A673 (cell line): ENCODE measurements around the gene COL8A1.

ENCODE experiments used
- CTCF ChIP-seq: fragments of 300-800, 200-600 bp; sonication (generic); conservative IDR thresholded peaks from 2 replicates; pipeline ENCODE4 v1.5.1; 2017; ENCODE audit warnings: low read depth, mild to moderate bottlenecking, antibody characterized with exemption, low read length, moderate library complexity, mixed read lengths
- EZH2 ChIP-seq: fragments of 200-600 bp; sonication (generic); IDR thresholded peaks from 2 replicates; pipeline ENCODE4 v1.6.1; 2017; ENCODE audit warnings: borderline replicate concordance, low read depth, mild to moderate bottlenecking, mixed read lengths, antibody characterized with exemption, low read length; ENCODE audit not compliant: poor library complexity, severe bottlenecking

GRCh38 chr3:99614768-99615167, 23.6 kb upstream of the COL8A1 start:
- TF ChIP-seq CTCF (no peak), EZH2 (no peak)
